K562 (cell line): ENCODE data around the gene C2CD2. TPM values are rescaled to one million over a fixed set of nuclear protein-coding genes. Genes with fewer than 3 reads are reported as not detected.

ENCODE experiments used
- ATAC-seq: fragments of 200-7000 bp; cut with Tn5 transposase; 3 replicates; pipeline ENCODE4 v1.9.1; 2020; ENCODE audit warnings: moderate library complexity
- BruUV-seq: library from RNA; stranded (reverse); fragments of 400-500 nt; replicated peaks from 2 replicates; lab custom pipeline; 2021; lab: Mats Ljungman, UMichigan
- CTCF ChIA-PET: fragments of 300-600 bp; formaldehyde crosslinking; extraction: SDS; loops from one replicate; lab custom pipeline; 2021; ENCODE audit warnings: low intra/inter-chr PET ratio; lab: Yijun Ruan, JAX
- POLR2A ChIA-PET: fragments of 300-600, 350-650 bp; sonication (Branson Sonifier 250); formaldehyde crosslinking; extraction: SDS; loops from one replicate; lab custom pipeline; 2021; ENCODE audit warnings: antibody characterized with exemption, inconsistent platforms; lab: Yijun Ruan, JAX
- DNase-seq, 4 experiments: peaks; one replicate each; pipeline versions ENCODE4 v3.0.0 to v3.0.0-alpha.2; 2011 to 2018; ENCODE audit warnings: low spot score in 3 of 4, mixed read lengths in 3 of 4; ENCODE audit errors: extremely low read depth in 1 of 4
- FAIRE-seq: peaks from 2 replicates; lab custom pipeline; 2011; peaks lifted over from hg19 to GRCh38; lab: Jason Lieb, UNC
- H2AFZ ChIP-seq: 2 replicates; pipeline ENCODE4 v1.6.0; 2011; ENCODE audit warnings: low read depth, low read length, control low read depth, inconsistent platforms
- H3K27ac ChIP-seq: fragments of 200-600 bp; 3 replicates; pipeline ENCODE4 v1.8.0; 2011; ENCODE audit warnings: low read depth, mild to moderate bottlenecking, control low read depth, inconsistent platforms, low read length, moderate library complexity, mixed read lengths; ENCODE audit errors: extremely low read depth
- H3K27me3 ChIP-seq, 2 experiments: fragments of 300-600 bp in 1 of 2; 2 replicates in 1 of 2; 3 replicates in 1 of 2; pipeline versions ENCODE4 v1.6.0 to v1.8.0; 2011; ENCODE audit warnings: inconsistent platforms in 2 of 2, low read length in 2 of 2, mild to moderate bottlenecking in 1 of 2, mixed read lengths in 1 of 2, moderate library complexity in 1 of 2; ENCODE audit not compliant: control insufficient read depth in 2 of 2, insufficient read depth in 2 of 2
- H3K36me3 ChIP-seq: fragments of 300-600 bp; 3 replicates; pipeline ENCODE4 v1.8.0; 2011; ENCODE audit warnings: mild to moderate bottlenecking, low read length, inconsistent platforms; ENCODE audit not compliant: control insufficient read depth, insufficient read depth
- H3K4me1 ChIP-seq, 2 experiments: fragments of 200-600 bp in 1 of 2; replicated peaks in 1 of 2; 2 replicates in 1 of 2; 3 replicates in 1 of 2; pipeline versions ENCODE4 v1.5.1 to v1.8.0; 2011; ENCODE audit warnings: inconsistent platforms in 2 of 2, low read length in 2 of 2, mild to moderate bottlenecking in 1 of 2, mixed read lengths in 1 of 2, moderate library complexity in 1 of 2; ENCODE audit not compliant: control insufficient read depth in 2 of 2, insufficient read depth in 2 of 2
- H3K4me2 ChIP-seq: 2 replicates; pipeline ENCODE4 v1.6.1; 2011; ENCODE audit warnings: low read length, control low read depth, inconsistent platforms, mixed read lengths; ENCODE audit not compliant: insufficient read depth
- H3K4me3 ChIP-seq: fragments of 200-600 bp; sonication (generic), shearing (Covaris generic); 2 replicates; pipeline ENCODE4 v1.5.1; 2016; ENCODE audit warnings: control low read depth, inconsistent platforms
- H3K79me2 ChIP-seq: fragments of 200-600 bp; 3 replicates; pipeline ENCODE4 v1.8.0; 2011; ENCODE audit warnings: low read length, inconsistent platforms; ENCODE audit not compliant: control insufficient read depth, insufficient read depth
- H3K9ac ChIP-seq, 2 experiments: 2 replicates each; pipeline versions ENCODE4 v1.6.0 to v1.6.1; 2011; ENCODE audit warnings: low read depth in 2 of 2, low read length in 2 of 2, control low read depth in 1 of 2, inconsistent platforms in 1 of 2, mild to moderate bottlenecking in 1 of 2, mixed read lengths in 1 of 2; ENCODE audit not compliant: insufficient read depth in 1 of 2
- H3K9me1 ChIP-seq: one replicate; pipeline ENCODE4 v1.6.0; 2011; ENCODE audit warnings: inconsistent platforms, mild to moderate bottlenecking, low read length, moderate library complexity; ENCODE audit not compliant: control insufficient read depth, insufficient read depth
- H3K9me3 ChIP-seq: replicated peaks from 2 replicates; pipeline ENCODE4 v1.5.1; 2011; ENCODE audit warnings: low read depth, low read length, inconsistent platforms; ENCODE audit not compliant: control insufficient read depth, insufficient read depth
- H4K20me1 ChIP-seq: replicated peaks from 2 replicates; pipeline ENCODE4 v1.6.1; 2011; ENCODE audit warnings: low read length, inconsistent platforms, mixed read lengths; ENCODE audit not compliant: control insufficient read depth, insufficient read depth
- BCLAF1 ChIP-seq, 2 experiments: fragments of 450-650 bp in 1 of 2; IDR thresholded peaks; 2 replicates each; pipeline ENCODE4 v1.6.1; 2011 to 2017; ENCODE audit warnings: low read depth in 2 of 2, antibody characterized with exemption in 1 of 2, borderline replicate concordance in 1 of 2, low read length in 1 of 2, mild to moderate bottlenecking in 1 of 2, mixed read lengths in 1 of 2; ENCODE audit not compliant: control insufficient read depth in 1 of 2
- CCAR2 ChIP-seq: fragments of 200-400 bp; formaldehyde crosslinking; IDR thresholded peaks from 2 replicates; pipeline ENCODE4 v1.6.1; 2017; ENCODE audit warnings: mild to moderate bottlenecking, low read depth, low read length
- CHD7 ChIP-seq: fragments of 200-600 bp; sonication (generic); IDR thresholded peaks from one replicate; pipeline ENCODE4 v1.6.1; 2012; ENCODE audit warnings: mild to moderate bottlenecking, low read depth, low read length, inconsistent platforms
- ESRRB ChIP-seq: fragments of 250-450 bp; sonication (Bioruptor Pico); IDR thresholded peaks from 2 replicates; pipeline ENCODE4 v1.5.0; 2020; ENCODE audit warnings: mild to moderate bottlenecking, moderate library complexity, borderline replicate concordance
- LARP7 ChIP-seq: fragments of 450-650 bp; IDR thresholded peaks from 2 replicates; pipeline ENCODE4 v1.6.1; 2016
- NCOA2 ChIP-seq, 2 experiments: fragments of 450-650 bp; IDR thresholded peaks; 2 replicates each; pipeline ENCODE4 v1.6.1; 2018; ENCODE audit warnings: mild to moderate bottlenecking in 2 of 2, moderate library complexity in 1 of 2; ENCODE audit not compliant: partially characterized antibody in 2 of 2
- NFYB ChIP-seq: IDR thresholded peaks from 2 replicates; pipeline ENCODE4 v1.6.1; 2011; ENCODE audit warnings: mild to moderate bottlenecking, moderate library complexity; ENCODE audit not compliant: insufficient read length; ENCODE audit errors: extremely low read depth
- ZKSCAN3 ChIP-seq: fragments of 250-450 bp; sonication (Bioruptor Pico); IDR thresholded peaks from 2 replicates; pipeline ENCODE4 v1.4.0; 2020
- WGBS: fragments of 100-300 bp; shearing (Covaris generic); methylation state at CpG from one replicate; pipeline ENCODE4 v1.1.6; 2016; ENCODE audit warnings: low coverage, mixed read lengths; ENCODE audit not compliant: insufficient coverage; ENCODE audit errors: missing lambda C conversion rate; 5-methylcytosine and 5-hydroxymethylcytosine counted together
- in situ Hi-C: fragments of 300-500 bp; cut with MboI; formaldehyde crosslinking; loops from 4 replicates; pipeline ENCODE4 v1.15.0; 2018; ENCODE audit warnings: inconsistent platforms, mixed read lengths
- intact Hi-C: fragments of 100-400 bp; cut with micrococcal nuclease; formaldehyde crosslinking; loops from 2 replicates; pipeline ENCODE4 v1.14.2; 2022
- polyA plus RNA-seq, 8 experiments: library from polyadenylated mRNA; depleted of rRNA in 4 of 8; stranded (reverse) in 5 of 8; unstranded in 3 of 8; fragments of >200 nt; fragmentation: Nextera tagmentation in 2 of 8; fragmentation: Illumina TruSeq in 1 of 8; extraction: Ambion mirVana in 2 of 8; extraction: Trizol in 1 of 8; gene quantifications; 2 replicates each; pipeline versions ENCODE4 v1.2.1 to v1.2.3, GENCODE V29; 2011 to 2014; ENCODE audit warnings: inconsistent platforms in 1 of 8, missing spikeins in 1 of 8
- total RNA-seq, 7 experiments: library from RNA; depleted of rRNA in 6 of 7; stranded (reverse); fragments of >200 nt in 6 of 7; fragmentation: Illumina TruSeq in 2 of 7; extraction: Trizol in 2 of 7; gene quantifications; 2 replicates each; pipeline versions ENCODE4 v1.2.1 to v1.2.3, GENCODE V29; 2011 to 2021; ENCODE audit warnings: low replicate concordance in 1 of 7

Gene C2CD2
- total and polyA plus RNA-seq, 9 of the 15 experiments (the other 6 are each of a cell fraction or from before 2014, with no cell fraction given): 1.3 to 21.6 (median 12.1) TPM

- ATAC-seq: no peak
- peaks cover 18 to 24% of the 10 kb centered on the region in 2 experiments; a peak in 4 of 5 replicates for H3K4me1 ChIP-seq
- BruUV-seq: no TSS peak
- TF ChIP-seq NCOA2 (IDR thresholded peaks at IDR 0.05; ENCODE audit: partially characterized antibody in 2 of 2) (no peak), CCAR2 (no peak), NFYB (no peak), ESRRB (CRISPR knock-in tag) (no peak), CHD7 (no peak), BCLAF1 (IDR thresholded peaks at IDR 0.05; ENCODE audit: borderline replicate concordance in 1 of 2, control insufficient read depth in 1 of 2, low read depth in 2 of 2, low read length in 1 of 2) (no peak), ZKSCAN3 (CRISPR knock-in tag) (no peak), LARP7 (no peak)
Observed at GRCh38 chr21:41863439-41863740, 90.4 kb downstream of the C2CD2 start.

More at GRCh38 chr21:41863439-41863740, 90.4 kb downstream of the C2CD2 start:
- Histone ChIP-seq H3K9ac (peak overlapping the region in 1 of 2 experiments; percentile 16; a peak in 1 of 4 replicates), H3K9me1 (peaks cover 3% of the 10 kb centered on the region), H3K27me3 (no peaks in the 10 kb centered on the region), H3K4me2 (no peak overlapping the region), H3K4me3 (no peak overlapping the region), H3K36me3 (peaks cover 11% of the 10 kb centered on the region; the same call in 1 of the 3 replicates), H3K9me3 (no peaks in the 10 kb centered on the region), H4K20me1 (no peaks in the 10 kb centered on the region), H3K79me2 (peaks cover 11% of the 10 kb centered on the region; the same call in 2 of the 3 replicates), H2AFZ (no peak overlapping the region), H3K27ac (no peak overlapping the region)
- in situ Hi-C loops (no loop called here), intact Hi-C loops (no loop called here)
- no peak for DNase-seq
- FAIRE-seq: no peak
- ChIA-PET POLR2A (interaction anchor here (0.7 to 1.1 kb wide), 2 partner anchors 14 to 228 kb away, joined by 3 to 4 read pairs; no protein-coding TSS in a partner anchor), CTCF (no interaction called here)
- 92% methylated on average over 4 of the region's 4 CpGs for WGBS
